Activated CD8-positive, alpha-beta memory T cell treated with anti-CD3 and anti-CD28 coated beads for 4 hours (primary cell): ENCODE results near the gene ACP1.

Source experiments
- DNase-seq, 2 donors: peaks; one replicate each; pipeline ENCODE4 v3.0.0-alpha.2; 2020; ENCODE audit warnings: low read depth in 2 of 2

The ACP1 gene

DNA sequence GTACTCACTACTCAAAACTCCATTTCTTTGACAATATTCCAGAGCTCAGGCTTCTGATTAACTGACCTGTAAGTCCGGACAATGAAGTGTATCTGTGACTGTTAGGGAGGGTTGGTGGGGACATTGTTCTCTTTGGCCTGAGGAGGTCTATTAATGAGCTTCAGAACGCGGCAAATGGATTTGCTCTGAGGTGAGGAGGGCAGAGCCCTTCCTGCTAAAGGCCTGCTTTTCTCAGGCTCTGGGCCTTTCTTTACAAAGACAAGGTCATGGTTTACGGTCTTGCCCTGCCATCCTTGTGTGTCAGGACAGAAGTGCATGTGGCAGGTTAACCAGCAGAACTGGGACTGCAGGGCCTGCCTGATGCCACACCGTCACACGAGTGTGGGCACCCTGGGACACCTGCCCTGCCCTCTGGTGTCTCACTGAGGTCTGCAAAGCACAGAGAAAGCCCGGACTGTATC lies 15.9 kb downstream of the ACP1 start:
- DNase-seq: no peak

DNA sequence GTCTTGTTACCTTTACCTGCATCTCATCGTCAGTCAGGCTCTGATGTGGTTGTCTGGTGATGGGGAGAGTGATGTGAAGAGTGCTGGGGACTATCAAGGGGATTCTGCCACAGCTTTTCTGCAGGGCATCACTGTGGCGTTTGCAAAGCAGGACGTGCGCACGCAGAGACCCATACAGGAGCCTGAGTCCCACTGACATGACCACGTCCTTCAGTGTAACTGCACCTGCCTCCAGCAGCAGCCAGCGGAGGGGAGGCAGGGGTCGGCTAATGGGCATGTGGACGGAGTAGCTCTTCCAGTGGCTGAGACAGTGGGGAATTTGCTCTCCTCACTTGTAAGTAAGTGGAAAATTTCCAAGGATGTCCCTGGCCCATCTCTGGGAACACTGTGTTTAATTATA lies 16.6 kb downstream of the ACP1 start:
- no peak for DNase-seq

DNA sequence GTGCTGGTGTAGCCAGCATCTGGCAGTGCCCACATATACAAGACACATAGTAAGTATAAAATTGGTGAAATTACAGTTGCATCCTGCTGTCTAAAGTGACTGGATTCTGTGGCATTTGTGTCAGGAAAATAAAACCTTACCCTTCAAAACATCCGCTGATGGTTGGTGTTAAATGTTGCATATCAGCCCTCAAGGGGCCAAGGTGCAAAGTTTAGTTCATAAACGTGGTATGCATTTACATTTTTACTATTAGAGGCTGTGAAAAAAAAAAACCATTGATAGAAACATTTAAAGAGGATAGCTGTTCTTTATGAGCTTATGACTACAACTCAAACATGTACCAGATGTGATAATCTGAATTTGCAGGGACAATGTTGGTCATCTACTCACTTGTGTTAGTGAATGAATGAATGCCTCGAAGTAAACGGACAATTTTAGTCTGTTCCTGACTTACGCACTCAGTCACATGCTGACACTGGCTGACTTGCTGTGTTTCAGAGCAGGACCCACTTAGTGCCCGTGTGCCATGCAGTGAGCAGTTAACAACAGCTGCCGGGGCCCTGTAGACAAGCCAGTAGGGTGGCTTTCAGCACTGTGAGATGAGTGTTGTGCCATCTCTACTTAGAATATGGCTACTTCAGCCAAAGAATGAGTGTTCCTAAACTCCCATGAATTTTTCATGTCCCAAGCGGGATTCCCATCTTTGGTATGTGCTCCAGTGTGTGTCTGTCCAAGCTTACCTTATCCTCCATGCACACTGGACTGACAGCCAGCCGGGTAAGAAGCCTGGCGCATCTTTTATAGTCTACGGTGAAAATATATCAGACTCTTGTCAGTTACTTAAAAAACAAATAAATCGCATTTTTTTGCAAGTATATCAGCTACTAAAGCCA lies 17.9 kb downstream of the ACP1 start:
- DNase-seq: no peak

DNA sequence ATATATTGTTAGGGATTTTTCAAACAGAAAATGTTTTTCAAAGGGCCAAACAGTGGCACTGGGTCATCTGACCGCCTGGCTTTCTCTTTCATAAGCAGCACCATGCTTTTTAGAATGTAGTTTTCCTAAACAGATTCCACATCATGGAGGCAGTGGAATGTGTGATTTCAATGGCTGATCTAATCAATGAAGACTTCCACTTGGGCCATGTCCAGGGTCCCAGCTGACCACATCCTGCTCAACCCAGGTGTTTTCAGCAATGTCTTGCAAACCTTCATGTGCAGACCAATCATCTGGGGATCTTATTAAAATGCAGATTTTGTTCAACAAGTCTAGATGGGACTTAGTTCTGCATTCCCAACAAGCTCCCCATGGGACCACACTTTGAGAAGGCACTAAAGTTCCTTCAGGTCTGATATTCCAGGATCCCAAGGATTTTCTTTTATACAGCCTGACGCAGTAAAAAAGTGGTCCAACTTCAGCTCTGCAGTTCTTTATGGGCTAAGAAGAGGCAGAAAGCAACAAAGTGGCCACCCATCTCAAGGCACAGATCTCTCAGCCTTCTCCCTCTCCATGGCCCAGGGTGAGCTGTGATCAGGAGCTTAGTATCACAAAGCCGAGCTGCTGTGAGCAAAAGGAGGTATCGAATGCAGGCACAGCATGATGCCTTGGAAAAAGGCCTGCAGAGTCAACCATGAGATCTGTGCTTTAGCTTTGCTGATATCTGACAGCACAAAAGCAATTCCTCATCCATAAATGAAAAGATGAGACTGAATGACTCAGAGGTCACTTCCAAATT lies 19.4 kb downstream of the ACP1 start:
- DNase-seq: no peak

DNA sequence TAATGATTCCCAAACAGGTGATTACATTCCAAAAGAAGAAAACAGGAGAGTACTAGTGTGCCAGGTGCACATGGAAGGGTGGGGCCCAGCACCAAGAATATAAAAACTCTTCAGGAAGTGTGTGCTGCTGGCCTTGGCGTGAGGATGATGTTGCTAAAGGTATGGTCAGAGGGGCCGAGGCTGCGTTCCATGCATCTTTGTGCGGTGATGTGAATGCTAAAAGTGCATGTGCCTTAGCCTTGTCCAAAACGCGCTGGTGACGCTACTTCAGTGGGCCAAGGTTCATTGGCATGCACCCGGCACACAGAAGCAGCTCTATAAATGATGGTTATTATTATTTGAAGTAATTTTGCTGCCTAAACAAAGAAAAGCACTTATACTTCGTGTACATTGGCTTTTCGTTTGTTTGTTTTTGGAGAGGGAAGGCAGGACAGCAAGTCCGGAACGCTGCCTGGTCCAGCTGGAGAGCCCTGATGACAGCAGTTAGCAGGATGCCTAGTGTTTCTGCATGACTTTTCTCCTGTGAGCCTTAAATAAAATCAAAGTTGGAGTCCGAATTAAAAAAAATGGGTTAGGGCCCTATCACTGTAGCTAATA lies 20.2 kb downstream of the ACP1 start:
- no peak for DNase-seq

DNA sequence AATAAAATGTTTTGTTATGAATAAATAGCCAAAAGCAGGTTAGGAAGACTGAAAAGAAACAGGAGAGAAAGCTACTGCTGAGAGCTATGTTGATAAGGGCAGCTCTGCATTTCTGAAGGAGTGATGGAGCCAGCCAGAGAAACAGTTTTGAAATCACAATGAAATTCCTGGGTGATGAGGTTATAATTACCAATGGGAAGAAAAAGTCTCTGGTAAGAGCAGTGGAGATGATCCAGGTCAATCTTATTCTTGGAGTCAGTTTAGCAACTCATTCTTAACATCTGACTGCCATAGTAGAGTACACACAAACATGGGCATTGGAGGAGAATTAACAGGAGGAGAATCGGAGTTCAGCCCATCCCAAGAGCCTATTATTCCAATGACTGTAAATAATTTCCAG lies 20.8 kb downstream of the ACP1 start:
- no peak for DNase-seq

DNA sequence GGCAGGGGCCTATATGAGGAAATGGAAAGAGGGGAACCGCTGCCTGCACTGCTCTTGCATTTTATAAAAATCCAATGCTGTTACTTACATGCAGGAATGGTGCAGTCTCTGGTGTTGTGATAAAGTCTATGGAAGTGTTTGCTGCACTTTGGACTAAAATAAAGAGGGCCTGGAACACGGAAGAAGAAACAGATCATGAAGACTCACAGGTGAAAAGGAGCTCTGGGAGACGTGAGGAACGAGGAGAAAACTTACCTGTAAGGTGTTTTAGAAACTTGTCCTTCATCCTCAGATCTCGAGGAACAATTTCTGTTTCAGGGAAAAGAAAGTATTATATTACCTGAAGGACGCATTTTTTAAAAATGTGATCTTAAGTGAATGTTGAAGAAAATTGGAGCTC lies 21.3 kb downstream of the ACP1 start:
- no peak for DNase-seq

DNA sequence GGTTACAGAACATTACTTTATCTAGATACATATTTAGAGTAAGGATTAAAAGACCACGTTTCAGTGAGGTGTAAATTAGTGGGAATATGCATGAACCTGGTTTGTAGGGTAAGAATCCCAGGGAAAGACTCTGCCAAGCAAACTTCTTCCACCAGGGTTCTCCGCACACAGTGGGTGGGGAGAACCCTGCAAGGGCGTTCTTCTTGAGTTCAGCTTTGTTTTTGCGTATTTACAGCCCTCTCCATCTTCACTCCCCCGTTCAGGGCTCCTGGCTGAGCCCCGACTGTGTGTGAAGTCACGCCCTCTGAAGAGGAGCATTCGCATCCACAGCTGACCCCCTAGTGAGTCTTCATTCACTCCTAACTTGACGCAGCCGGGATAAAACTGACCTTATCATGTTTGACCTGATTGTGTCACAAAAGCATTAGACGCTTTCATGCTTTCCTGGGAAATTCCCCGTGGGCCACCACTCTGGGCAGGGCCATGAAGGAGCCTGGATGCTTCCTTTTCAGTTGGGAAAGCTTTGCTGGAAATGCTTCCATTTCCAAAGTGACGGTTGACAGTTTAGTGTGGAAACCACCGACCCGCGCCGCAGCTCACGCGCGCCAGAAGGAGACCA lies 22.1 kb downstream of the ACP1 start:
- no peak for DNase-seq

DNA sequence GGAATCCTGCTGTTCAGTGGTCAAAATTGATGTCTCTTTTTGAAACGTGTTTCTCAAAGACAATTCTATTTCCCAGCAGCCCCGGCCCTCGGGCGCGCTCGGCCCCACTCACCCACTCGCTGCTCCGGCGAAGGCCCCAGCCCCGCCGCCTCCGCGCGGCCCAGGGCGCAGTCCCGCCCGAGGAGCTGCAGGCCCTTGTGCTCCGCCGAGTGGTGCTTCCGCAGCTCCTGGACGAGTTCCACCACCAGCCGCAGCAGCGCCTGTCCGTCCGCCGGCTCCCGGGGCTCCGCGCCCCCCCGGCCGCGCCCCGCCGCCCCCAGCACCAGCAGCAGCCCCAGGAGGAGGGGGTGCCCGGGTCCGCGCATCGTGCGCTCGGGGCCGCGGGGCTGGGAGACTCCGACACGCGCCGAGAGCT lies 22.7 kb downstream of the ACP1 start:
- no peak for DNase-seq

DNA sequence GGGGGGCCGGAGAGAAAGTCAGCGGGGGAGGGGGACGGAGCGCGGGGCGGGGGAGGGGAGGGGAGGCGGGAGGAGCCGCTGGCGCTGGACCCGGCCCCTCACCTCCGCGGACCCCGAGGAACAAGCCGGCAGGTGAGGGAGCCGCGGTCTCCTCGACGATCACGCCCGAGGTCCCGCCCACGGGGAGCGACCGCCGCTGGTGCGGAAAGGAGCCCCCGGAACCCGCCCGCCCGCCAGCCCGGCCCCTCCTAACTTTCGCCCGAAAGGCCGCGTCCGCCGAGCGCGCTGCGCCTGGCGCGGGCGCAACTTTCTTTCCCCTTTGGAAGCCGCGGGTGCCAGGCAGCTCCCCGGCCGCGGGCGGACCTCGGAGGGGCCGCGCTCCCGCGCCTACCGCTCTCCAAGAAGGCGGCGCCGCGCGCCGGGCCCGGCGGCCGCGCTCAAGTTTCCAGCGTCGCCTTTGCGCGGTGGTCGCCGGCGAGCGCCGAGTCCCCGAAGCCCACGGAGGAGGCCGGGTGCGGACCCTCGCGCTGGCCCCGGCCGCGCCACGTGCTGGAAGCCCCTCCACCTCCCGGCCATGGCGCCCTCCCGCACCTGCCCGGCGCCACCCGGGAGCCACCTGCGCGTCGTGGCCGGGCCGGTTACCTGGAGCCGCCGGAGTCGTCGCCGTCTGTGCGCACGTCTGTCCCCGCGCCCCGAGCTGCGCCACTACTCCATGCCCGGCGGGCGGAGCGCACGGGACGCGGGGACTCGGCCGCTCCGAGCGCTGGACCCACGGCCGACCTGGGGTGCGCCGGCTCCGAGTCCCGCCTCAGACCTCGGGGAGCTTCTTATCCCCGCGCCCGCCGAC lies 23.4 kb downstream of the ACP1 start, which contains the start of gene ALKAL2:
Gene ALKAL2 (minus strand): TSS at position 181 of the 847 bp plus-strand sequence. CDS start 256 bp downstream, outside the sequence.
- DNase-seq: no peak

DNA sequence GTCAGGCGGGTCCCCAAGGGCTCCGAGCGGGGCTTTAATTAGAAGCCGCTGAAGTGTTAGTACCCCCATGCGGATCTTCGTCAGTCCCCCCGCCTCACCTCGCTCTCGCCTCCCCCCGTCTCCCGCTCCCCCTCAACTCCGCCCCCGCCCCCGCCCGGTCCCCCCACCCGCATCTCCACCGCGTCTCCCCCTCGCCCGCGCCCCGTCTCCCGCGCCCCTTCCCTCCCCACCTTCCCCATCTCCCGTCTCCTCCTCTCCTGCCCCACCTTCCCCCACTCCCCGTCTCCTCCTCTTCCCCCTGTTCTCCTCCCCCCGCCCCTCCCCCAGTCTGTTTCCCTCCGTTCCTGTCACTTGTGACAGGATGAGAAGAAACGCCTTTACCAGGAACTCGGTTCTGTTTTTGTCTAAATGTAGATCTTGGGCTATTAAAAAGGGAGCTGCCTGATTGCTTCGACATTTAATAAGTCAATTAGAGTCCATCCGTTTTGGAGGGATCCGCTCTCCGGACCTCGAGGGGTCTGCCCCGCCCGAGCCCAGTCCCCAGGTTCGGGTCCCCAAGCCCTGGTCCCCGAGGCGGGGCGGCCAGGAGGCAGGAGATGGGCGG lies 24.1 kb downstream of the ACP1 start:
- no peak for DNase-seq

DNA sequence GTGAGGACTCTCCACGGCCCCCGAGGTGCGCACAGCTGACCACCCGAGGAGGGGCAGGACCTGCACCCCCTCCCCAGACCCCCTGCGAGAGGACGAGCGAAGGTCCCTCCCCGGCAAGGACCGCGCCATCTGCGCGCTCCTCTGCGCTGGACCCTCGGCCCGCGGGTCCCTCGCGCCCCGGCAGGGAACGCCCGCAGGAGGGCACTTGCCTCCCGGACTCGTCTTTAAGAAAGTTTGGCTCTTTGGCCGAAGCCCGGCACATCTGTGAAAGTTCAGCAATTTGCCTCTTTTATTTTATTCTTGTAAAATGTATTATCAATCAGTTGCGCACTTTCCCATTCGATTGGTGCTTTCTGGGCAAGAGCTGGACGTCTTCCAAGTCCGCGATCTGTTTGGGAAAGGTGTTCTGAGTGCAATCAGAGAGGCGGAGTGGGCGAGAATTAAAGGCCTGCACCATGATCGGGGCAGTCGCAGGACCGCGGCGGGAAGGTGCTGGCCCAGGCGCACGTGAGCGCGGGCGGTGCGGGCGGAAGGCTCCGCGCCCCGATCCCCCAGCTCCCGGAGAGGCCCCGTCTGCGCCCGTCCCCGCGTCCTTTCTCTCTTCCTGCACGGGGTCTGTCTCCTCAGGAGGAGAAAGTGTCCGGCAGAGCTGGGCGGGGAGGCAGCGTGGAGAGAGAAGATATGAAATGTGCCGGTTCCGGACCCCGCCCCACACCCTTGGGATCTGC lies 24.8 kb downstream of the ACP1 start:
- no peak for DNase-seq

DNA sequence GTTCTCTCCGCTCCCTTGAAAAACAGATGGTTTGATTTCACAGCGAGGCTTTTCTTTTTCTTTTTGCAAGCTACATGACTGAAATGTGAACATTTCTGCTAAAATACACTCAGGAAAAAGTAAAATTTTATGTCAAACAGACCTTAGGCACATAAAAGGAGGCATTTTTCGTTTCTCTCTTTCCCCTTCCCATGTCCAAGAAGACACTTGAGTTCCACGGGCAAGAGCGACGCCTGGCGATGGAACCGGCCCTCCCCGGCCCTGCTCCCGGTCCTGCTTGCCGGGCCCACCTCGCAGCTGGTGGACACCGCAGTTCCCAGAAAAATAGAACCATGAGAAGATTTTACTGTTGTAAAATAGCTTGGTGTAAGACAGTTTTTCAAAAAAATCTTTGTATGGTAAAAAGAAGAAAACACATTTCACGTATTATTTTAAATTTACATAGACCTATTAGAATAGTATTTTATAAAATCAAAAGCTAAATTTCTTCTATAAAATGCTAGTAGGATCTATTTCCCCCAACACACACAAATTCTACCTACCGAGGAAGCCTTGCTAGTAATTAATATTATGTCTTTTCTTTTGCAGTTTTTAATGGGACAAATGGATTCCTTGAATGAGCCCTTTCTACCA lies 25.5 kb downstream of the ACP1 start:
- no peak for DNase-seq

DNA sequence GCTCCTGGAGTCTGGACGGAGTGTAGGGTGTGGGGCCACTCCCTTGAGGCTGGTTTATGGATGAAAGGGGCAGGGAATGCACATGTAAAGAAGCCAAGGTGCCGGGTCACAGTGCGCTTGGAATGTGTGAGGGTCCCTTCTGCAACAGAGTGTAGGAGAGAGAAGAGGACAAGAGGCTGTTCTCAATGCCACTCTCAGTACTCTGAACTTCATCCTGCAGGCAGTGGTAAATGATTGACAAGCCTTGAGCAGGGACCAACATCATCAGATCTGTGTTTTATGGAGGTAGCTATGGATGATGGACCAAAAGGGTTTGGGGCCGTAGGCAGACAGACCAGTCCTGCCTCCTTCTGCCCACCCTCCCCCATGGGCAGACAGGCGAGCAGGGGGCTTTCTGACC lies 30.3 kb downstream of the ACP1 start:
- DNase-seq: no peak

DNA sequence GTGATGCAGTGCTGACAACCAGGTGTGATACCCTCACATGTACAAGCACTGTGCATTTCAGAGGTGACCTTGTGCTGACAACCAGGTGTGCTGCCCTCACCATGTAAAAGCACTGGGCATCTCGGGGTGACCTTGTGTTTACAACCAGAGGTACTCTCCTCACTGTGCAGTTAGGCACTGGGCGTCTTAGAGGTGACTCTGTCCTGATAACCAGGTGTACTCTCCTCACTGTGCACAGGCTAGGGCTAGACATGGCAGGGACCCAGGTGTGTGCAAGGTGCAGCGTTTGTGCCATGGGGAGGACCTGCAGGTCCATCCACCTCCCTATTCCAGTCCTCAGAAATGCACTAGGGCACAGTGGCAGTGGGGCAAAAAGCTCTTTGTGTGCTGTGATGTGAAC lies 31.6 kb downstream of the ACP1 start:
- DNase-seq: no peak

DNA sequence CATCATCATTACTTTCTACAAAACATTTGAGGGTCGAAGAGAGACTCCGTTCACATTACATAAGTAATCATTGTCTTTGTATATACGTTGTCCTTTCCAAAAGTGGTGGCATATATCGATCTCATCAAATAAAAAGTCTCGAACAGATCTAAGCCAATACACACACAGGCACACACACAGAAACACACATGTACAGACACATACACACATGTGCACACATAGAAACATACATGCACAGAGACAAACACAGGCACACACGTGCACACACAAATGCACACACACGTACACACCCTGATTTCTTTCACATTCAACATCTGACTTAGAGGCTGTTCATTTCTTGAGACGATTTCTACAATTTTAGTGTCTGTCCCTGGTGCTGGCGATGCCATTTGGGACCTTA lies 40.6 kb downstream of the ACP1 start:
- no peak for DNase-seq

DNA sequence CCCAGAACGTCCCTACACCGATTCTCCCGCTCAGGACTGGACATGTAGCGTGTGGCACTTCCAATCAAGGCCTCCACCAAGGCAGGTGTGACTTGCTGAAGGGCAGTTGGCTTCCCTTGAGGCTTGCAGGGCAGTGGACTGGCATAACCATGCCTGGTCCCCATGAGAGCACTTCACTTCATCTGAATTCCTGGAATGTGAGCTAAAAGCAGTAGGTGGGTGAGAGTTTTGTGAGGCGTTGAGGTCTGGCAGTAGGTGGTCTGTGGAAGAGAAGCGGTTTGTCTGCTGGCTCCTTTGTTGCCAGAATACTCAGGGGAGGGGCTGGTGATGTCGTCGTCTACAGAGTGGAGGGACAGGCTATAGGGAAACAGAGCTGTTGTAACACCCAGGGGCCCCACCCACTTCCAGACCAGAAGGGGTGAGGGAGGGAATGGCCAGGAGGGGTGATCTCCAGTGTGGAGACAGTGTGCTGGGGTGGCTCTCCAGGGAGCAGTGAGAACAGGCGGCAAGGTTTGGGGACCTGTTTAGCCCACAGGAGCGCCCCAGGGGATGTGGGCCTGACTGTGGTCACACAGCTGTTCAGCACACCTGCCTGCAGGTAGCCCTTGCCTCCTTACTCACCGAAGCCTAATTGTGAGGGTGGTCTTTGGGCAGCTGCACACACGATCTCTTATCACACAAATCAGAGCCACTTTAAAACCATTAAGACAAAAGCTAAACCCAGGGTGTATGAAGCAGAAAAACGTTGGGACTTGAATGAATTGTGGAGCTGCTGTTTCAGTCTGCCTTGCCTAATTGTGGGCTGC lies 44.6 kb downstream of the ACP1 start:
- DNase-seq: no peak

DNA sequence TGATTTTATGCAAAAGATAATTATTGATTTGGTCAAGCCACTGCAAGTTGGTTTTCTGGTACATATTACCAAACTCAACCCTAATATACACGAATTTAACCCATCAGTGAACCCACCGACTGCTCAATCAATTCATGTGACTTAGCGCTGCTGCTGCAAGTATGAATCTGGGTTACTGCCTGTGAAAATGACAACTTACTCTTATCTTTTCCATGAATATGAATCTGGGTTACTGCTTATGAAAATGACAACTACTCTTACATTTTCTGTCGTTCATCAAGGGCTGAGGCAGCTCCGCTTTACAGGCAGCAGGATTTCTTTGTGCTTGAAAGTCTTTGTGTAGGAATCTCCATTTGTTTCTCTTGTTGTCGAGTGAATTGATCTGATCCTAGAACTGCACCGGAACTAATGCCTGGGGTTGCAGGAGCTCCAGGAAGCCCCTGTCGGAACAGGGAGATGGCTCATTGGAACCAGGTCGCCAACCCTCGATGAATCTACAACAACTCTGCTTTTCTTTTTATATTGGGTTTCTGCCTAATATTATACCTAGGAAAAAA lies 45.3 kb downstream of the ACP1 start:
- DNase-seq: no peak
